Stimulated activated CD4-positive, alpha-beta T cell treated with anti-CD3 and anti-CD28 coated beads, Interleukin-2, amount 100 ng/mL, for 48 hours (primary cell): Measurements from ENCODE around the gene SMIM44.

Experiments
- DNase-seq, 2 donors: peaks; one replicate each; pipeline ENCODE4 v3.0.0-alpha.2; 2020

SMIM44 gene

GRCh38 chr19:3499738-3500428 lies 16.6 kb upstream of the SMIM44 start:
- DNase-seq = no peak

- DNase-seq = no peak
These were observed 14.7 kb upstream of the SMIM44 start for GRCh38 chr19:3497757-3498520.

GRCh38 chr19:3496392-3497273 lies 13.4 kb upstream of the SMIM44 start:
- no peak for DNase-seq

- DNase-seq = peak; percentile 41 to 50
These were observed 11.3 kb upstream of the SMIM44 start for GRCh38 chr19:3494559-3494958.

GRCh38 chr19:3494051-3494450 lies 10.8 kb upstream of the SMIM44 start:
- DNase-seq = peak; percentile 36 to 55

- no peak for DNase-seq
These were observed 10.4 kb upstream of the SMIM44 start for GRCh38 chr19:3493651-3494050.

- no peak for DNase-seq
These were observed 9.7 kb upstream of the SMIM44 start for GRCh38 chr19:3492919-3493318.

- no peak for DNase-seq
These were observed 9.0 kb upstream of the SMIM44 start for GRCh38 chr19:3492131-3492839.

- no peak for DNase-seq
These were observed 8.3 kb upstream of the SMIM44 start for GRCh38 chr19:3491396-3492119.

GRCh38 chr19:3482507-3483225 lies 575 bp downstream of the SMIM44 start:
- no peak for DNase-seq

GRCh38 chr19:3481241-3482090 lies 1.8 kb downstream of the SMIM44 start:
- no peak for DNase-seq

GRCh38 chr19:3480383-3481091 lies 2.7 kb downstream of the SMIM44 start, which contains the start of gene SMIM24:
TSS of gene SMIM24 (minus strand) at chr19:3480525. CDS start at chr19:3480463, 62 bp downstream.
- DNase-seq = no peak

GRCh38 chr19:3479834-3480215 lies 3.4 kb downstream of the SMIM44 start:
- DNase-seq = peak in 1 of 2 donors; percentile 22

- DNase-seq = peak in 1 of 2 donors; percentile 19
These were observed 3.9 kb downstream of the SMIM44 start for GRCh38 chr19:3479177-3479833.

- DNase-seq = no peak
These were observed 4.6 kb downstream of the SMIM44 start for GRCh38 chr19:3478409-3479176.

GRCh38 chr19:3477951-3478350 lies 5.3 kb downstream of the SMIM44 start:
- no peak for DNase-seq

- no peak for DNase-seq
These were observed 5.7 kb downstream of the SMIM44 start for GRCh38 chr19:3477506-3477905.

GRCh38 chr19:3476830-3477229 lies 6.4 kb downstream of the SMIM44 start:
- no peak for DNase-seq
